Measurements from ENCODE around the gene CRIP2.

The CRIP2 gene

GRCh38 chr14:105500726-105501101 is 26.1 kb downstream of the CRIP2 start:
- no peak overlapping the region for H3K9ac ChIP-seq (ENCODE audit: low read depth in 1 of 2, low read length in 2 of 2)
- H3K27ac ChIP-seq (ENCODE audit: low read depth in 2 of 2, low read length in 2 of 2) = no peak overlapping the region
- H3K27me3 ChIP-seq (ENCODE audit: control insufficient read depth in 2 of 2, insufficient read depth in 2 of 2, low read length in 2 of 2) = no peaks in the 10 kb centered on the region
- H3K4me1 ChIP-seq (ENCODE audit: control insufficient read depth in 2 of 2, insufficient read depth in 2 of 2, low read length in 2 of 2) = no peaks in the 10 kb centered on the region
- H3K4me3 ChIP-seq (ENCODE audit: low read length in 2 of 2) = no peak overlapping the region
- no peaks in the 10 kb centered on the region for H3K36me3 ChIP-seq (ENCODE audit: control insufficient read depth in 2 of 2, insufficient read depth in 2 of 2, low read length in 2 of 2)
- H3K9me3 ChIP-seq (ENCODE audit: control insufficient read depth in 2 of 2, low read length in 2 of 2) = no peaks in the 10 kb centered on the region

- Histone ChIP-seq H3K9ac (ENCODE audit: low read depth in 1 of 2, low read length in 2 of 2) (no peak overlapping the region), H3K4me3 (ENCODE audit: low read length in 2 of 2) (no peak overlapping the region), H3K27ac (ENCODE audit: low read depth in 2 of 2, low read length in 2 of 2) (no peak overlapping the region), H3K27me3 (ENCODE audit: control insufficient read depth in 2 of 2, insufficient read depth in 2 of 2, low read length in 2 of 2) (no peaks in the 10 kb centered on the region), H3K9me3 (ENCODE audit: control insufficient read depth in 2 of 2, low read length in 2 of 2) (no peaks in the 10 kb centered on the region), H3K36me3 (ENCODE audit: control insufficient read depth in 2 of 2, insufficient read depth in 2 of 2, low read length in 2 of 2) (no peaks in the 10 kb centered on the region), H3K4me1 (ENCODE audit: control insufficient read depth in 2 of 2, insufficient read depth in 2 of 2, low read length in 2 of 2) (no peaks in the 10 kb centered on the region)
Observed at GRCh38 chr14:105501504-105502291, 27.1 kb downstream of the CRIP2 start.

- no peaks in the 10 kb centered on the region for H3K9me3 ChIP-seq (ENCODE audit: control insufficient read depth in 2 of 2, low read length in 2 of 2)
- no peak overlapping the region for H3K4me3 ChIP-seq (ENCODE audit: low read length in 2 of 2)
- H3K27ac ChIP-seq (ENCODE audit: low read depth in 2 of 2, low read length in 2 of 2) = no peak overlapping the region
Observed at GRCh38 chr14:105502446-105503295, 28.1 kb downstream of the CRIP2 start.

GRCh38 chr14:105503296-105503640 is 28.6 kb downstream of the CRIP2 start:
- Histone ChIP-seq H3K27ac (ENCODE audit: low read depth in 2 of 2, low read length in 2 of 2) (no peak overlapping the region), H3K9me3 (ENCODE audit: control insufficient read depth in 2 of 2, low read length in 2 of 2) (no peaks in the 10 kb centered on the region), H3K4me1 (ENCODE audit: control insufficient read depth in 2 of 2, insufficient read depth in 2 of 2, low read length in 2 of 2) (no peaks in the 10 kb centered on the region), H3K27me3 (ENCODE audit: control insufficient read depth in 2 of 2, insufficient read depth in 2 of 2, low read length in 2 of 2) (no peaks in the 10 kb centered on the region), H3K9ac (ENCODE audit: low read depth in 1 of 2, low read length in 2 of 2) (no peak overlapping the region), H3K36me3 (ENCODE audit: control insufficient read depth in 2 of 2, insufficient read depth in 2 of 2, low read length in 2 of 2) (no peaks in the 10 kb centered on the region), H3K4me3 (ENCODE audit: low read length in 2 of 2) (no peak overlapping the region)

More at GRCh38 chr14:105502446-105503295, 28.1 kb downstream of the CRIP2 start:
- no peak overlapping the region for H3K9ac ChIP-seq (ENCODE audit: low read depth in 1 of 2, low read length in 2 of 2)
- no peaks in the 10 kb centered on the region for H3K4me1 ChIP-seq (ENCODE audit: control insufficient read depth in 2 of 2, insufficient read depth in 2 of 2, low read length in 2 of 2)
- no peaks in the 10 kb centered on the region for H3K36me3 ChIP-seq (ENCODE audit: control insufficient read depth in 2 of 2, insufficient read depth in 2 of 2, low read length in 2 of 2)
- H3K27me3 ChIP-seq (ENCODE audit: control insufficient read depth in 2 of 2, insufficient read depth in 2 of 2, low read length in 2 of 2) = no peaks in the 10 kb centered on the region

GRCh38 chr14:105503935-105504692 is 29.5 kb downstream of the CRIP2 start:
- Histone ChIP-seq H3K4me3 (ENCODE audit: low read length in 2 of 2) (no peak overlapping the region), H3K9me3 (ENCODE audit: control insufficient read depth in 2 of 2, low read length in 2 of 2) (no peaks in the 10 kb centered on the region), H3K9ac (ENCODE audit: low read depth in 1 of 2, low read length in 2 of 2) (no peak overlapping the region), H3K36me3 (ENCODE audit: control insufficient read depth in 2 of 2, insufficient read depth in 2 of 2, low read length in 2 of 2) (no peaks in the 10 kb centered on the region), H3K4me1 (ENCODE audit: control insufficient read depth in 2 of 2, insufficient read depth in 2 of 2, low read length in 2 of 2) (no peaks in the 10 kb centered on the region), H3K27me3 (ENCODE audit: control insufficient read depth in 2 of 2, insufficient read depth in 2 of 2, low read length in 2 of 2) (peaks cover 0 to 3% of the 10 kb centered on the region in 2 donors), H3K27ac (ENCODE audit: low read depth in 2 of 2, low read length in 2 of 2) (no peak overlapping the region)

GRCh38 chr14:105505101-105505500 is 30.5 kb downstream of the CRIP2 start:
- Histone ChIP-seq H3K27me3 (ENCODE audit: control insufficient read depth in 2 of 2, insufficient read depth in 2 of 2, low read length in 2 of 2) (peaks cover 0 to 3% of the 10 kb centered on the region in 2 donors), H3K4me3 (ENCODE audit: low read length in 2 of 2) (no peak overlapping the region), H3K36me3 (ENCODE audit: control insufficient read depth in 2 of 2, insufficient read depth in 2 of 2, low read length in 2 of 2) (no peaks in the 10 kb centered on the region), H3K9ac (ENCODE audit: low read depth in 1 of 2, low read length in 2 of 2) (no peak overlapping the region), H3K4me1 (ENCODE audit: control insufficient read depth in 2 of 2, insufficient read depth in 2 of 2, low read length in 2 of 2) (no peaks in the 10 kb centered on the region), H3K27ac (ENCODE audit: low read depth in 2 of 2, low read length in 2 of 2) (no peak overlapping the region), H3K9me3 (ENCODE audit: control insufficient read depth in 2 of 2, low read length in 2 of 2) (no peaks in the 10 kb centered on the region)

- Histone ChIP-seq H3K4me3 (ENCODE audit: low read length in 2 of 2) (no peak overlapping the region), H3K27me3 (ENCODE audit: control insufficient read depth in 2 of 2, insufficient read depth in 2 of 2, low read length in 2 of 2) (peaks cover 0 to 3% of the 10 kb centered on the region in 2 donors), H3K9ac (ENCODE audit: low read depth in 1 of 2, low read length in 2 of 2) (no peak overlapping the region), H3K27ac (ENCODE audit: low read depth in 2 of 2, low read length in 2 of 2) (no peak overlapping the region), H3K9me3 (ENCODE audit: control insufficient read depth in 2 of 2, low read length in 2 of 2) (no peaks in the 10 kb centered on the region), H3K4me1 (ENCODE audit: control insufficient read depth in 2 of 2, insufficient read depth in 2 of 2, low read length in 2 of 2) (no peaks in the 10 kb centered on the region), H3K36me3 (ENCODE audit: control insufficient read depth in 2 of 2, insufficient read depth in 2 of 2, low read length in 2 of 2) (no peaks in the 10 kb centered on the region)
Observed at GRCh38 chr14:105507247-105507646, 32.6 kb downstream of the CRIP2 start.

- Histone ChIP-seq H3K4me3 (ENCODE audit: low read length in 2 of 2) (no peak overlapping the region), H3K27ac (ENCODE audit: low read depth in 2 of 2, low read length in 2 of 2) (no peak overlapping the region), H3K9ac (ENCODE audit: low read depth in 1 of 2, low read length in 2 of 2) (no peak overlapping the region), H3K9me3 (ENCODE audit: control insufficient read depth in 2 of 2, low read length in 2 of 2) (no peaks in the 10 kb centered on the region), H3K36me3 (ENCODE audit: control insufficient read depth in 2 of 2, insufficient read depth in 2 of 2, low read length in 2 of 2) (no peaks in the 10 kb centered on the region), H3K4me1 (ENCODE audit: control insufficient read depth in 2 of 2, insufficient read depth in 2 of 2, low read length in 2 of 2) (no peaks in the 10 kb centered on the region), H3K27me3 (ENCODE audit: control insufficient read depth in 2 of 2, insufficient read depth in 2 of 2, low read length in 2 of 2) (peaks cover 0 to 9% of the 10 kb centered on the region in 2 donors)
Observed at GRCh38 chr14:105508069-105508468, 33.4 kb downstream of the CRIP2 start.

GRCh38 chr14:105508601-105509000 is 34.0 kb downstream of the CRIP2 start:
- H3K27me3 ChIP-seq (ENCODE audit: control insufficient read depth in 2 of 2, insufficient read depth in 2 of 2, low read length in 2 of 2) = peaks cover 0 to 10% of the 10 kb centered on the region in 2 donors
- H3K9ac ChIP-seq (ENCODE audit: low read depth in 1 of 2, low read length in 2 of 2) = no peak overlapping the region
- no peaks in the 10 kb centered on the region for H3K9me3 ChIP-seq (ENCODE audit: control insufficient read depth in 2 of 2, low read length in 2 of 2)
- no peaks in the 10 kb centered on the region for H3K36me3 ChIP-seq (ENCODE audit: control insufficient read depth in 2 of 2, insufficient read depth in 2 of 2, low read length in 2 of 2)
- no peak overlapping the region for H3K27ac ChIP-seq (ENCODE audit: low read depth in 2 of 2, low read length in 2 of 2)
- H3K4me3 ChIP-seq (ENCODE audit: low read length in 2 of 2) = no peak overlapping the region
- H3K4me1 ChIP-seq (ENCODE audit: control insufficient read depth in 2 of 2, insufficient read depth in 2 of 2, low read length in 2 of 2) = no peaks in the 10 kb centered on the region

GRCh38 chr14:105517096-105517495 is 42.5 kb downstream of the CRIP2 start:
- H3K27ac ChIP-seq (ENCODE audit: low read depth in 2 of 2, low read length in 2 of 2) = no peak overlapping the region
- H3K27me3 ChIP-seq (ENCODE audit: control insufficient read depth in 2 of 2, insufficient read depth in 2 of 2, low read length in 2 of 2) = peaks cover 7% of the 10 kb centered on the region in 2 donors
- no peak overlapping the region for H3K9ac ChIP-seq (ENCODE audit: low read depth in 1 of 2, low read length in 2 of 2)
- H3K4me3 ChIP-seq (ENCODE audit: low read length in 2 of 2) = no peak overlapping the region
- H3K4me1 ChIP-seq (ENCODE audit: control insufficient read depth in 2 of 2, insufficient read depth in 2 of 2, low read length in 2 of 2) = no peaks in the 10 kb centered on the region
- H3K9me3 ChIP-seq (ENCODE audit: control insufficient read depth in 2 of 2, low read length in 2 of 2) = no peaks in the 10 kb centered on the region
- H3K36me3 ChIP-seq (ENCODE audit: control insufficient read depth in 2 of 2, insufficient read depth in 2 of 2, low read length in 2 of 2) = no peaks in the 10 kb centered on the region

All from mucosa of rectum (tissue), 2 donors.